ENCODE data around the gene CMTM7. TPM values are rescaled to one million over a fixed set of nuclear protein-coding genes. Genes with fewer than 3 reads are reported as not detected.

Gene CMTM7
- total RNA-seq, 1 donor from 2014 or later, result 11.0 TPM

- H3K36me3 ChIP-seq, result no peaks in the 10 kb centered on the region
- no peak overlapping the region for H3K4me3 ChIP-seq
- H3K9me3 ChIP-seq, result no peaks in the 10 kb centered on the region
- intact Hi-C loops (cut with DNase I), result no loop called here
- no peak overlapping the region for H3K27ac ChIP-seq
- TF ChIP-seq POLR2AphosphoS5 (IDR thresholded peaks at IDR 0.05; ENCODE audit: insufficient read depth in 1 of 2, low read depth in 1 of 2), result no peak
- TF ChIP-seq CTCF (IDR thresholded peaks at IDR 0.05), result no peak
- no peak for DNase-seq (ENCODE audit: extremely low spot score in 2 of 2)
- no peaks in the 10 kb centered on the region for H3K27me3 ChIP-seq
- peaks cover 39% of the 10 kb centered on the region for H3K4me1 ChIP-seq
Measured at GRCh38 chr3:32499585-32499984, 107.9 kb downstream of the CMTM7 start.

- no peak overlapping the region for H3K4me3 ChIP-seq
- no peaks in the 10 kb centered on the region for H3K9me3 ChIP-seq
- intact Hi-C loops (cut with DNase I), result no loop called here
- no peaks in the 10 kb centered on the region for H3K36me3 ChIP-seq
- no peak overlapping the region for H3K27ac ChIP-seq
- DNase-seq (ENCODE audit: extremely low spot score in 2 of 2), result no peak
- peaks cover 33% of the 10 kb centered on the region for H3K4me1 ChIP-seq
- no peaks in the 10 kb centered on the region for H3K27me3 ChIP-seq
- TF ChIP-seq POLR2AphosphoS5 (IDR thresholded peaks at IDR 0.05; ENCODE audit: insufficient read depth in 1 of 2, low read depth in 1 of 2) (no peak), POLR2A (IDR thresholded peaks at IDR 0.05) (no peak), CTCF (IDR thresholded peaks at IDR 0.05) (no peak)
Measured at GRCh38 chr3:32500231-32500630, 108.6 kb downstream of the CMTM7 start.

GRCh38 chr3:32500880-32501782 lies 109.5 kb downstream of the CMTM7 start:
- intact Hi-C loops (cut with DNase I), result no loop called here
- Histone ChIP-seq H3K36me3 (no peaks in the 10 kb centered on the region), H3K4me1 (peaks cover 24% of the 10 kb centered on the region), H3K27me3 (no peaks in the 10 kb centered on the region), H3K9me3 (no peaks in the 10 kb centered on the region), H3K27ac (peak overlapping the region; percentile 83), H3K4me3 (peak overlapping the region; percentile 74 to 92)
- TF ChIP-seq CTCF (IDR thresholded peaks at IDR 0.05), result no peak
- TF ChIP-seq POLR2AphosphoS5 (IDR thresholded peaks at IDR 0.05; ENCODE audit: insufficient read depth in 1 of 2, low read depth in 1 of 2), result no peak
- no peak for TF ChIP-seq POLR2A (IDR thresholded peaks at IDR 0.05)
- DNase-seq (ENCODE audit: extremely low spot score in 2 of 2), result no peak

GRCh38 chr3:32501783-32502117 lies 110.1 kb downstream of the CMTM7 start:
- no peaks in the 10 kb centered on the region for H3K9me3 ChIP-seq
- peaks cover 19% of the 10 kb centered on the region for H3K4me1 ChIP-seq
- peak overlapping the region; percentile 74 to 92 for H3K4me3 ChIP-seq
- intact Hi-C loops (cut with DNase I), result no loop called here
- no peaks in the 10 kb centered on the region for H3K27me3 ChIP-seq
- H3K27ac ChIP-seq, result peak overlapping the region; percentile 83
- TF ChIP-seq POLR2AphosphoS5 (IDR thresholded peaks at IDR 0.05; ENCODE audit: insufficient read depth in 1 of 2, low read depth in 1 of 2) (no peak), POLR2A (IDR thresholded peaks at IDR 0.05) (no peak), CTCF (IDR thresholded peaks at IDR 0.05) (no peak)
- no peaks in the 10 kb centered on the region for H3K36me3 ChIP-seq
- no peak for DNase-seq (ENCODE audit: extremely low spot score in 2 of 2)
